ENCODE results near the gene AP3S2. TPM values are rescaled to one million over a fixed set of nuclear protein-coding genes. Genes with fewer than 3 reads are reported as not detected.

Gene AP3S2
- total and polyA plus RNA-seq, 2 of the 8 experiments (the other 6 are each of a cell fraction or from before 2014, with no cell fraction given) = 19.2 to 45.4 TPM

DNA sequence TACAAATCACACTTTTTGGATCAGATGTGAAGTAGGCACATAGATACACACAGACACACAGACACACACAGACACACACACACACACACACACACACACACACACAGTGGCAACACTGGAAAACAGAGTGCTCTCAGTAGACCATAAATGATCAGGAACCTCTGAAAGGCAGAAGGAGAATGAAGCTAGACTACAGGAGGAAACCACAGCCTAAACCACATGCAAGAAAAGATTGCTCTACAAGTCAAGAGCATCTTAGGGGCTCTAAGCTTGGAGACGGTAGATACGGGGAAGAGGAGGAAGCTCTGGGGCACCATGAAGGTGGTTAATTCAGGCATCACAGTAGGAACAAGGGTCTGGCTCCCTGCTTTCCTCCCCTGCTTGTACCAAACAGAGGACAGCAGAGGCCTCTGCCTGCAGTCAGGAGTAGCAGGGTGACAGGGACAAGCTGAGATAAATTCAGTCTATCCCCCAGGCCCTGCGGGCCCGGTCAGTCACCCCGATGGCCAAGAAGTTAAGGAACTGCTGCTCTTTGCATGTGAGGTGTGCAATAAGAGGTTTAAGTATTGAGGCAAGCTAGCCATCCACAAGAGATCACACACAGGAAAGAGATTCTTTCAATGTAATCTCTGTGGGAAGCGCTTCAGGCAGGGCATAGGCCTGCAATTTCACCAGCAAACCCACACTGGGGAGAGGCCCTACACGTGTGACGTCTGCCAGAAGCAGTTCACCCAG lies 42.4 kb upstream of the AP3S2 start (continued):
- no peak for TF ChIP-seq RNF2 (IDR thresholded peaks at IDR 0.05; ENCODE audit: borderline replicate concordance, low read depth, low read length, missing control alignments, poor library complexity, severe bottlenecking)
